Measurements from ENCODE around the gene ITGB8. TPM values are rescaled to one million over a fixed set of nuclear protein-coding genes. Genes with fewer than 3 reads are reported as not detected.
"Not testable (repeated sequence)": the region's sequence is repeated elsewhere in the genome, so short reads cannot be mapped to it uniquely, and the experiment has no call there.

Gene ITGB8
- total RNA-seq, 1 donor from 2014 or later = 10.5 TPM

DNA sequence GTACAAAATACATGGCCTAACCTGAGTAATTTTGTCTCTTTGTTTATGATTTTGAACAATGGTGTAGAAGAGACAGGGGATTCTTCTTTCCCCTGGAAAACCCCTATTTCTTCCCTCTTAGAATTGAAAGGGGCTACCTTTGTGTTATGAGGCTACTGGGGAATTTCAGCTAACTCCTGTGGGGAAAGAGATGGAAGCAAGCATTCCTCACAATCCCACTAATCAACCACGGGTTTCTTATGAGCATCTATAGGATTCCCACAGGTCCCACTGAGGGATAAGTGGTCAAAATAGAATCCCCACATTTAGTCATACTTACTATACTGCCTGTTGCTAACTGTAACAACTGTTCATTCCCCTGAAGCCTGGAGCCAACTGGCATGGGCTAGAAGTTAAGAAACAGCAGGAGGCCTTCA, 32.2 kb upstream of the ITGB8 start:
- H3K36me3 ChIP-seq (ENCODE audit: control insufficient read depth, insufficient read depth, low read length) = no peaks in the 10 kb centered on the region
- H3K27me3 ChIP-seq (ENCODE audit: control insufficient read depth, insufficient read depth, low read length) = no peaks in the 10 kb centered on the region
- FAIRE-seq (no peak), DNase-seq (ENCODE audit: low read depth) (no peak)
- TF ChIP-seq, protein P1, sequence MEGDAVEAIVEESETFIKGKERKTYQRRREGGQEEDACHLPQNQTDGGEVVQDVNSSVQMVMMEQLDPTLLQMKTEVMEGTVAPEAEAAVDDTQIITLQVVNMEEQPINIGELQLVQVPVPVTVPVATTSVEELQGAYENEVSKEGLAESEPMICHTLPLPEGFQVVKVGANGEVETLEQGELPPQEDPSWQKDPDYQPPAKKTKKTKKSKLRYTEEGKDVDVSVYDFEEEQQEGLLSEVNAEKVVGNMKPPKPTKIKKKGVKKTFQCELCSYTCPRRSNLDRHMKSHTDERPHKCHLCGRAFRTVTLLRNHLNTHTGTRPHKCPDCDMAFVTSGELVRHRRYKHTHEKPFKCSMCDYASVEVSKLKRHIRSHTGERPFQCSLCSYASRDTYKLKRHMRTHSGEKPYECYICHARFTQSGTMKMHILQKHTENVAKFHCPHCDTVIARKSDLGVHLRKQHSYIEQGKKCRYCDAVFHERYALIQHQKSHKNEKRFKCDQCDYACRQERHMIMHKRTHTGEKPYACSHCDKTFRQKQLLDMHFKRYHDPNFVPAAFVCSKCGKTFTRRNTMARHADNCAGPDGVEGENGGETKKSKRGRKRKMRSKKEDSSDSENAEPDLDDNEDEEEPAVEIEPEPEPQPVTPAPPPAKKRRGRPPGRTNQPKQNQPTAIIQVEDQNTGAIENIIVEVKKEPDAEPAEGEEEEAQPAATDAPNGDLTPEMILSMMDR (IDR thresholded peaks at IDR 0.05; ENCODE audit: insufficient read depth, low read length, severe bottlenecking) = no peak
- no peak overlapping the region for H3K4me3 ChIP-seq (ENCODE audit: low read depth, low read length)

DNA sequence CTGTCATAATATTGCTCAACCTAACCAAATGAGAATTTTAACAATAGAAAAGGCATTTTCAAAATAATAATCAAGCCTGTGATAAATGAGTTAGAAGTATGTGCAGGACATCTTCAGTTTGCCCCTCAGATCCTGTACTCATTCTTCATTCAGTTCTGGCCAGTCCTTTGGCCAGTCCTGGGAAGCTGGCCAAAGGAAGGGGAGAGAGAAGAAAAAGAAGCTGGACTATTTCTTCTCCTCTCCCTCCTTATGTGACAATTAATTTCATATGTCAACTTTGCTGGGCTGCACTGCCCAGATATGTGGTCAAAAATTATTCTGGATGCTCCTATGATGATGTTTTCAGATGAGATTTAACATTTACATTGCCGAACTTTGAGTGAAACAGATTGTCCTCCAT, 31.6 kb upstream of the ITGB8 start:
- DNase-seq (ENCODE audit: low read depth) (no peak), FAIRE-seq (no peak)
- H3K4me3 ChIP-seq (ENCODE audit: low read depth, low read length) = no peak overlapping the region
- H3K27me3 ChIP-seq (ENCODE audit: control insufficient read depth, insufficient read depth, low read length) = no peaks in the 10 kb centered on the region
- no peaks in the 10 kb centered on the region for H3K36me3 ChIP-seq (ENCODE audit: control insufficient read depth, insufficient read depth, low read length)
- TF ChIP-seq, protein P1 (IDR thresholded peaks at IDR 0.05; ENCODE audit: insufficient read depth, low read length, severe bottlenecking) = no peak

DNA sequence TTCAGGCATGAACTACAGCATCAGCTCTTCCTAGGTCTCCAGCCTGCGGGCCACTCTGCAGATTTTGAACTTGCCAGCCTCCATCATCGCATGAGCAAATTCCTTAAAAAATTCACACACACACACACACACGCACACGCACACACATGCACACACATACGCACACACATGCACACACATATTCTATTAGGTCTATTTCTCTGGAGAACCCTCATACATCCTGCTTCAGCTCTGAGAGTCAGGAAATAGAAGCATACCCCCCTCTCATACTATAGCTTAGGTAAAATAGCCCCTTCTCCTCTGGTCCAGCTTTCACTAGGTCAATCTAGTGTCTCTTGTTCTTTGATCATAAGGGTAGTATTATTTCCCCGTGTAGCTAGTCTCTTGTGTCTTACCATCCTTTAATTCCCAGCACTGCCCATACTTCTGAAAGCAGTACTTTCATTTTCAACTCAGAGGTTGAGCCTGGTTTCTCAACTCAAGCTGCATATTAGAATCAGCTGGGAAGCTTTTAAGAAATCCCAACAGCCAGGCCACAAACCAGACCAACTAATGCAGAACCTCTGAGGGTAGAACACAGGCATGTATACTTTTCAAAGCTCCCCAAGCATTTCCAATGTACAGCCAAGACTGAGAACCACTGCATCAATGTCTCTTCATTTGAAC, 30.9 kb upstream of the ITGB8 start:
- no peak for DNase-seq (ENCODE audit: low read depth)
- no peaks in the 10 kb centered on the region for H3K27me3 ChIP-seq (ENCODE audit: control insufficient read depth, insufficient read depth, low read length)
- TF ChIP-seq, protein P1 (IDR thresholded peaks at IDR 0.05; ENCODE audit: insufficient read depth, low read length, severe bottlenecking) = no peak
- no peaks in the 10 kb centered on the region for H3K36me3 ChIP-seq (ENCODE audit: control insufficient read depth, insufficient read depth, low read length)
- H3K4me3 ChIP-seq (ENCODE audit: low read depth, low read length) = no peak overlapping the region
- FAIRE-seq = no peak

DNA sequence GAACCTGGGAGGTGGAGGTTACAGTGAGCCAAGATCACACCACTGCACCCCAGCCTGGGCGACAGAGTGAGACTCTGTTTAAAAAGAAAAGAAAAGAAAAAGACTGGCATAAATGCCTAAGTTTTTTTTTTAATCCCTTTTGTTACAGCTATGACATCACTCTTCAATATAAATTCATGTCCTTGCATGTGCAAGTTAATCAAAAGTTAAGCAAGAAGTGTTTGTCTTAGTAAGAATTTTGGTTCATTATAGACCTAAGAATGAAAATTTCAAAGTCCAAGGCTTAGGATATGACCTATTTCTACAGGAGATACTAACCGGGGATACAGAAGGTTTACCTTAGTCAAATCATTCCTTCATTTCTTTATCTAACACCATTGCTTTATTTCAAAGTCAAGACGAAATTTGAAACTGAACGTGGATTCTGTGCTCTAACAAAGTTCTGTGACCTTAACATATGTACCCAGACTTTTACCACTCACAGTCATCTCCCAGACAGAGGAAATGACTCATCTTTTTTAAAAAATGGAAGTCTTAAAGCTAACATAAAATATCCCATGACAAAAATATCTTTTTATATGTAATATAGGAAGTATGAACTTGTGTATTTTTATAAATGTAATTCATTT, 29.3 kb upstream of the ITGB8 start:
- H3K36me3 ChIP-seq (ENCODE audit: control insufficient read depth, insufficient read depth, low read length) = no peaks in the 10 kb centered on the region
- TF ChIP-seq, protein P1 (IDR thresholded peaks at IDR 0.05; ENCODE audit: insufficient read depth, low read length, severe bottlenecking) = no peak
- no peaks in the 10 kb centered on the region for H3K27me3 ChIP-seq (ENCODE audit: control insufficient read depth, insufficient read depth, low read length)
- FAIRE-seq (no peak), DNase-seq (ENCODE audit: low read depth) (peak; percentile 87)
- no peak overlapping the region for H3K4me3 ChIP-seq (ENCODE audit: low read depth, low read length)

DNA sequence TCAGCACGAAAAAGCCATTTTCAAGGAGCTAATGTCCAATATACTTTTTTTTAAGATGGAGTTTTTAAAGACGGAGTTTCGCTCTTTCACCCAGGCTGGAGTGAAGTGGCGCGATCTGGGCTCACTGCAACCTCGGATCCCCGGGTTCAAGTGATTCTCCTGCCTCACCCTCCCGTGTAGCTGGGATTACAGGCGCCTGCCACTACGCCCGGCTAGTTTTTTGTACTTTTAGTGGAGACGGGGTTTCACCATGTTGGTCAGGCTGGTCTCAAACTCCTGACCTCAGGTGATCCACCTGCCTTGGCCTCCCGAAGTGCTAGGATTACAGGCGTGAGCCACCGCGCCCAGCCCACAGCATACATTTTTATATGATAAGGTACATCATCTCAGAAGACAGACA, 28.4 kb upstream of the ITGB8 start:
- not testable (repeated sequence) for DNase-seq (ENCODE audit: low read depth); FAIRE-seq; H3K36me3 ChIP-seq (ENCODE audit: control insufficient read depth, insufficient read depth, low read length); H3K4me3 ChIP-seq (ENCODE audit: low read depth, low read length); H3K27me3 ChIP-seq (ENCODE audit: control insufficient read depth, insufficient read depth, low read length)

DNA sequence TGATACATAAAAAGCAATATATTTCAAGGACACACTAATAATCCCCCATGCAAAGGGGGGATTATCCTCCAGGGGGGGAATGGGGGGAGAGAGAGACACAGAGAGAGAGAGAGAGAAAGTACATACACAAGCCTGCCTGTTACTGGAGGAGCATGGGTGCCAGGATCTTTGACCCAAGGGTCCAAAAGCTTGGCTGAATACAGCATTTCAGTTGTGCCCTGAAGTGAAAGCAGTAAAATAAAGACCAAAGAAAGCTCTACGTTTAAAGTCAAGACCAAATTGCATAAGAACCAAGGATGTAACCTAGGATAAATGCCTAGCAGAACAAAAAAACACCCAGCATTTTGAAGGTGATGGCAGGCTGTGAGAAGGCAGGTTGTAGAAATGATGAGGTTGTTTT, 27.8 kb upstream of the ITGB8 start:
- Histone ChIP-seq H3K36me3 (ENCODE audit: control insufficient read depth, insufficient read depth, low read length) (no peaks in the 10 kb centered on the region), H3K27me3 (ENCODE audit: control insufficient read depth, insufficient read depth, low read length) (no peaks in the 10 kb centered on the region), H3K4me3 (ENCODE audit: low read depth, low read length) (no peak overlapping the region)
- TF ChIP-seq, protein P1 (IDR thresholded peaks at IDR 0.05; ENCODE audit: insufficient read depth, low read length, severe bottlenecking) = no peak
- no peak for FAIRE-seq
- no peak for DNase-seq (ENCODE audit: low read depth)
